ENCODE data around the gene VCPKMT. TPM values are rescaled to one million over a fixed set of nuclear protein-coding genes. Genes with fewer than 3 reads are reported as not detected.

VCPKMT gene
- total RNA-seq, 1 donor from 2014 or later: 13.0 TPM

- Mint-ChIP-seq H3K4me1 (peaks cover 10% of the 10 kb centered on the region), H3K36me3 (ENCODE audit: low read depth) (peaks cover 14% of the 10 kb centered on the region), H3K27ac (ENCODE audit: unreplicated experiment) (no peak overlapping the region), H3K27me3 (ENCODE audit: low read depth) (no peaks in the 10 kb centered on the region), H3K9me3 (no peaks in the 10 kb centered on the region), H3K4me3 (no peak overlapping the region)
- peak; percentile 18 for TF ChIP-seq CTCF (conservative IDR thresholded peaks at IDR 0.05)
- no peak for DNase-seq (ENCODE audit: low read depth, low spot score)
These were observed 6.7 kb upstream of the VCPKMT start for GRCh38 chr14:50123062-50123461.

GRCh38 chr14:50122291-50122690 lies 5.9 kb upstream of the VCPKMT start:
- H3K4me1 Mint-ChIP-seq: peaks cover 13% of the 10 kb centered on the region
- peaks cover 14% of the 10 kb centered on the region for H3K36me3 Mint-ChIP-seq (ENCODE audit: low read depth)
- no peak overlapping the region for H3K27ac Mint-ChIP-seq (ENCODE audit: unreplicated experiment)
- no peak for DNase-seq (ENCODE audit: low read depth, low spot score)
- H3K4me3 Mint-ChIP-seq: no peak overlapping the region
- H3K9me3 Mint-ChIP-seq: no peaks in the 10 kb centered on the region
- TF ChIP-seq CTCF (conservative IDR thresholded peaks at IDR 0.05): no peak
- H3K27me3 Mint-ChIP-seq (ENCODE audit: low read depth): no peaks in the 10 kb centered on the region

GRCh38 chr14:50121486-50121885 lies 5.1 kb upstream of the VCPKMT start:
- Mint-ChIP-seq H3K27ac (ENCODE audit: unreplicated experiment) (peak overlapping the region; percentile 46), H3K4me3 (no peak overlapping the region), H3K36me3 (ENCODE audit: low read depth) (peaks cover 14% of the 10 kb centered on the region), H3K4me1 (peaks cover 20% of the 10 kb centered on the region), H3K9me3 (no peaks in the 10 kb centered on the region), H3K27me3 (ENCODE audit: low read depth) (no peaks in the 10 kb centered on the region)
- no peak for DNase-seq (ENCODE audit: low read depth, low spot score)
- TF ChIP-seq CTCF (conservative IDR thresholded peaks at IDR 0.05): no peak

- peaks cover 7% of the 10 kb centered on the region for H3K36me3 Mint-ChIP-seq (ENCODE audit: low read depth)
- no peaks in the 10 kb centered on the region for H3K9me3 Mint-ChIP-seq
- no peak overlapping the region for H3K27ac Mint-ChIP-seq (ENCODE audit: unreplicated experiment)
- no peak for TF ChIP-seq CTCF (conservative IDR thresholded peaks at IDR 0.05)
- peaks cover 26% of the 10 kb centered on the region for H3K4me1 Mint-ChIP-seq
- no peaks in the 10 kb centered on the region for H3K27me3 Mint-ChIP-seq (ENCODE audit: low read depth)
- peak overlapping the region; percentile 57 for H3K4me3 Mint-ChIP-seq
- DNase-seq (ENCODE audit: low read depth, low spot score): no peak
These were observed 1.1 kb upstream of the VCPKMT start for GRCh38 chr14:50117456-50117855.

GRCh38 chr14:50116966-50117365 lies 594 bp upstream of the VCPKMT start:
- Mint-ChIP-seq H3K36me3 (ENCODE audit: low read depth) (peaks cover 7% of the 10 kb centered on the region), H3K9me3 (no peaks in the 10 kb centered on the region), H3K27ac (ENCODE audit: unreplicated experiment) (peak overlapping the region; percentile 99), H3K4me1 (peaks cover 26% of the 10 kb centered on the region), H3K4me3 (peak overlapping the region; percentile 97), H3K27me3 (ENCODE audit: low read depth) (no peaks in the 10 kb centered on the region)
- no peak for TF ChIP-seq CTCF (conservative IDR thresholded peaks at IDR 0.05)
- no peak for DNase-seq (ENCODE audit: low read depth, low spot score)

Data from neural crest cell (in vitro differentiated cells).